ENCODE measurements around the gene SYT12.

The SYT12 gene

GRCh38 chr11:67043572-67044349 is 20.8 kb downstream of the SYT12 start:
- TF ChIP-seq ZFX (IDR thresholded peaks at IDR 0.05; ENCODE audit: borderline replicate concordance): no peak
- TF ChIP-seq CTCF (IDR thresholded peaks at IDR 0.05): no peak
- H3K27ac ChIP-seq: no peak overlapping the region

GRCh38 chr11:67044496-67044895 is 21.6 kb downstream of the SYT12 start:
- no peak for TF ChIP-seq ZFX (IDR thresholded peaks at IDR 0.05; ENCODE audit: borderline replicate concordance)
- no peak for TF ChIP-seq CTCF (IDR thresholded peaks at IDR 0.05)
- no peak overlapping the region for H3K27ac ChIP-seq

GRCh38 chr11:67045314-67045713 is 22.4 kb downstream of the SYT12 start:
- no peak overlapping the region for H3K27ac ChIP-seq
- TF ChIP-seq CTCF (IDR thresholded peaks at IDR 0.05): no peak
- no peak for TF ChIP-seq ZFX (IDR thresholded peaks at IDR 0.05; ENCODE audit: borderline replicate concordance)

- TF ChIP-seq ZFX (IDR thresholded peaks at IDR 0.05; ENCODE audit: borderline replicate concordance): no peak
- no peak for TF ChIP-seq CTCF (IDR thresholded peaks at IDR 0.05)
- no peak overlapping the region for H3K27ac ChIP-seq
Measured at GRCh38 chr11:67048515-67049130, 25.7 kb downstream of the SYT12 start.

- TF ChIP-seq ZFX (IDR thresholded peaks at IDR 0.05; ENCODE audit: borderline replicate concordance) (no peak), CTCF (IDR thresholded peaks at IDR 0.05) (0 out of 2 replicates have a peak, but pooled peaks have one; percentile 7)
- H3K27ac ChIP-seq: no peak overlapping the region
Measured at GRCh38 chr11:67050139-67050538, 27.2 kb downstream of the SYT12 start.

GRCh38 chr11:67051180-67051893 is 28.4 kb downstream of the SYT12 start:
- TF ChIP-seq ZFX (IDR thresholded peaks at IDR 0.05; ENCODE audit: borderline replicate concordance): no peak
- no peak for TF ChIP-seq CTCF (IDR thresholded peaks at IDR 0.05)
- no peak overlapping the region for H3K27ac ChIP-seq

All from 22Rv1 (cell line).